Stimulated activated CD4-positive, alpha-beta T cell treated with anti-CD3 and anti-CD28 coated beads, TNF-alpha, amount 100 ng/mL, for 4 hours (primary cell): ENCODE results near the gene MVP.
A peak's percentile ranks its signal among the peaks of the same experiment; 100 is the strongest.

ENCODE experiments used
- DNase-seq, 3 experiments: peaks; one replicate each; pipeline ENCODE4 v3.0.0-alpha.2; 2020; ENCODE audit warnings: low read depth in 3 of 3

Gene MVP

GRCh38 chr16:29804455-29805231, 15.6 kb upstream of the MVP start:
- no peak for DNase-seq

GRCh38 chr16:29805232-29806098, 14.8 kb upstream of the MVP start:
- peak; percentile 94 to 96 (median 96) for DNase-seq

- DNase-seq = peak in 1 of 3 experiments; percentile 65
Observed at GRCh38 chr16:29806099-29806579, 14.1 kb upstream of the MVP start, which contains the start of gene MAZ. MAZ (plus strand) TSS chr16:29806529; CDS start chr16:29806702, 173 bp downstream.

- no peak for DNase-seq
Observed at GRCh38 chr16:29806641-29807425, 13.4 kb upstream of the MVP start.

- peak; percentile 78 to 82 (median 81) for DNase-seq
Observed at GRCh38 chr16:29807426-29808218, 12.6 kb upstream of the MVP start.

GRCh38 chr16:29808219-29808900, 11.9 kb upstream of the MVP start:
- no peak for DNase-seq

- DNase-seq = no peak
Observed at GRCh38 chr16:29809031-29809747, 11.1 kb upstream of the MVP start.

- DNase-seq = no peak
Observed at GRCh38 chr16:29809850-29810698, 10.2 kb upstream of the MVP start.

GRCh38 chr16:29810699-29811169, 9.5 kb upstream of the MVP start:
- DNase-seq = no peak

- peak in 1 of 3 experiments; percentile 46 for DNase-seq
Observed at GRCh38 chr16:29811170-29811895, 8.9 kb upstream of the MVP start.

GRCh38 chr16:29811896-29812665, 8.2 kb upstream of the MVP start, which contains the start of gene PRRT2:
PRRT2 (plus strand) TSS chr16:29812193; CDS start chr16:29813055, 862 bp downstream.
- no peak for DNase-seq

GRCh38 chr16:29812754-29813643, 7.3 kb upstream of the MVP start:
- DNase-seq = no peak

GRCh38 chr16:29813644-29814562, 6.4 kb upstream of the MVP start:
- DNase-seq = no peak

GRCh38 chr16:29814592-29814991, 5.7 kb upstream of the MVP start:
- DNase-seq = no peak
